Measurements from ENCODE around the gene ZSCAN12. TPM values are rescaled to one million over a fixed set of nuclear protein-coding genes. Genes with fewer than 3 reads are reported as not detected.

ZSCAN12 gene
- total RNA-seq, 4 donors from 2014 or later: 2.7 to 5.5 (median 4.4) TPM

DNA sequence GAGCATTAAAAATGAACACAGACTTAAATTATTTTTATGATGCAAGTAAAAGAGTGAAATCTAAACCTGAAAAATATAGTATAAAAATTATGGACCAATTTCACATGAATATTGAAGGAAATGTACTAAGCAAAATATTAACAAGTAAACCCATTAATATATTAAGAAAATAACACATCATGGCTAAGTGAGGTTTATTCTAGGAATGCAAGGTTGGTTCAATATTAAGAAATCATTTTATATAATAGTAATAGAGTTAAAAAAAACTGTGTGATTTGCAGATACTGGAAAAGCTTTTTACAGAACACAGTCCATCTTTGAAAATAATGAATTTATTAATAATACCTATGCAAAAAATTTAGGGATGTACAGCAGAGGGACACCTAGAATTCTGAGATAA is 20.9 kb downstream of the ZSCAN12 start:
- TF ChIP-seq, protein P1, sequence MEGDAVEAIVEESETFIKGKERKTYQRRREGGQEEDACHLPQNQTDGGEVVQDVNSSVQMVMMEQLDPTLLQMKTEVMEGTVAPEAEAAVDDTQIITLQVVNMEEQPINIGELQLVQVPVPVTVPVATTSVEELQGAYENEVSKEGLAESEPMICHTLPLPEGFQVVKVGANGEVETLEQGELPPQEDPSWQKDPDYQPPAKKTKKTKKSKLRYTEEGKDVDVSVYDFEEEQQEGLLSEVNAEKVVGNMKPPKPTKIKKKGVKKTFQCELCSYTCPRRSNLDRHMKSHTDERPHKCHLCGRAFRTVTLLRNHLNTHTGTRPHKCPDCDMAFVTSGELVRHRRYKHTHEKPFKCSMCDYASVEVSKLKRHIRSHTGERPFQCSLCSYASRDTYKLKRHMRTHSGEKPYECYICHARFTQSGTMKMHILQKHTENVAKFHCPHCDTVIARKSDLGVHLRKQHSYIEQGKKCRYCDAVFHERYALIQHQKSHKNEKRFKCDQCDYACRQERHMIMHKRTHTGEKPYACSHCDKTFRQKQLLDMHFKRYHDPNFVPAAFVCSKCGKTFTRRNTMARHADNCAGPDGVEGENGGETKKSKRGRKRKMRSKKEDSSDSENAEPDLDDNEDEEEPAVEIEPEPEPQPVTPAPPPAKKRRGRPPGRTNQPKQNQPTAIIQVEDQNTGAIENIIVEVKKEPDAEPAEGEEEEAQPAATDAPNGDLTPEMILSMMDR (IDR thresholded peaks at IDR 0.05): no peak
- no peak for DNase-seq (ENCODE audit: low spot score)
- ATAC-seq (ENCODE audit: low FRiP score): no peak

DNA sequence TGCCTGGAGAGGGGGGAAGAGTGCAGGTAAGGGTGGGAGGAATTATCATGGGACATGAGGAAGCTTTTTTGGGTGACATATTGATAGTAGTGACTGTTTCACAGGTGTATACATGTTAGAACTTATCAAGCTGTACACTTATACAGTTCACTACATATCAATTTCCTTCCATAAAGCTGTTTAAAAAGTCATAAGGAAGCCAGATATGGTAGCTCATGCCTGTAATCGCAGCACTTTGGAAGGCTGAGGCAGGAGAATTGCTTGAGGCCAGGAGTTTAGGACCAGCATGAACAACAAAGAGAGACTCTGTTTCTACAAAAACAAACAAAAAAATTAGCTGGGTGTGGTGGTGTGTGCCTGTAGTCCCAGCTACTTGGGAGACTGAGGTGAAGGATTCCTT is 21.7 kb downstream of the ZSCAN12 start:
- ATAC-seq (ENCODE audit: low FRiP score): no peak
- DNase-seq (ENCODE audit: low spot score): no peak
- TF ChIP-seq, protein P1 (IDR thresholded peaks at IDR 0.05): no peak

DNA sequence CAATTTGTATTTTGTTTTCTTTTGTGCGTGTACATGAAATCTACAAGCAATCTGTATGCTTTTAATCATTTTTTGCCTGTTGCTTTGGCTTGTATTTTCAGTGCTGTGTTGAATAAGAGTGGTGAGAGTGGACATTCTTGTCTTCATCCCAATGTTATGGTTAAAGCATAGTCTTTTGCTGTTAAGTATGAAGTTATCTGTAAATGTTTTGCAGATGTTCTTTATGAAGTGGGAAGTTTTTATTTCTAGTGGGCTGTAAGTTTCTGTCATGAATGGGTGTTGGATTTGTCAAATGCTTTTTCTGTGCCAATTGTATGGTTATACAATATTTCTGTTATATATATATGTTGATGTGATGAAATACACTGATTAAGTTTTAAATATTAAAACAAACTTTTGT is 25.6 kb downstream of the ZSCAN12 start:
- DNase-seq (ENCODE audit: low spot score) (no peak), ATAC-seq (ENCODE audit: low FRiP score) (no peak)
- TF ChIP-seq, protein P1 (IDR thresholded peaks at IDR 0.05): no peak

DNA sequence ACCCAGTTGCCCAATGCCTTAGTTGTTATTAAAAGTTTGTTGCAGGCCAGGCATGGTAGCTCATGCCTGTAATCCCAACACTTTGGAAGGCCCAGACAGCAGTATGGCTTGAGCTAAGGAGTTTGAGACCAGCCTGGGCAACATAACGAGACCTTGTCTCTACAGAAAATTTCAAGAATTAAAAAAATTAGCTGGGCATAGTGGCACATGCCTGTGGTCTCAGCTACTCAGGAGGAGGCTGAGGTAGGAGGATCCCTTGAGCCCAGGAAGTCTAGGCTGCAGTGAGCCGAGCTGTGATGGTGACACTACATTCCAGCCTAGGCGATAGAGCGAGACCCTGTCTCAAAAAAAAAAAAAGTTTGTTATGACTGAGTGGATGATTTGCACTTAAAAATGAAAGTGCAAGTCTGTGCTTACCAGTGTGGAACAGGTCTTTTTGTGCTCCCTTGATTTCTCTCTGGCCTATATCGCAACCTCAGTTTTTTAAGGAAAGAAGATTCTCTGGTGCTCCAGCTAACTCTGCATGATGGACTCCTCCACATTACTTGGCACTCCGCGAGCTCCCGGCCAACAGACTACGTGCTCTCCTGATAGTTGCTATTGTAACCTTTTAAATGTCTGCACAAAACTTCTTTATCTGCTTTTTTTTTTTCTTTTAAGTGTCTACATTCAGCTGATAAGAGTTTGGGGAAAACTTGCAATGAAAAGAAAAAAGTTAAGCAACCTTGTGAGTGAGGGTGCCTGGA is 27.7 kb downstream of the ZSCAN12 start:
- ATAC-seq (ENCODE audit: low FRiP score): no peak
- TF ChIP-seq, protein P1 (IDR thresholded peaks at IDR 0.05): no peak
- DNase-seq (ENCODE audit: low spot score): no peak

DNA sequence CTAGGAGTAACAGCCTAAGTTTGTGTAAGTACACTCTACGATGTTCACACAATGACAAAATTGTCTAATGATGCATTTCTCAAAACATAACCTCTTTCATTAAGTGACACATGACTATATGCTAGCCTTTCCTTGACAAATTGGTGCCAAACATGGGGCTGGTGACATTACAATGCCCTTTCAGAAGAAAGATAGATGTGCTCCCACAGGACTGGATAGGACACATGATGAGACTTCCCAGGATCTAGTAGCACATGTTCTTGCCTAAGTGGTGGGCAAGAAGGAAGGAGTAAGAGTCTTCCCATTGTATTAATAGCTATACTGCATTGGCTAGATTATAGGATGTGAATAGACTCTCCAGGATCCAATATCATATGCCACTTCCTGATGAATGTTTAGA is 28.3 kb downstream of the ZSCAN12 start:
- TF ChIP-seq, protein P1 (IDR thresholded peaks at IDR 0.05): no peak
- ATAC-seq (ENCODE audit: low FRiP score) (no peak), DNase-seq (ENCODE audit: low spot score) (no peak)

DNA sequence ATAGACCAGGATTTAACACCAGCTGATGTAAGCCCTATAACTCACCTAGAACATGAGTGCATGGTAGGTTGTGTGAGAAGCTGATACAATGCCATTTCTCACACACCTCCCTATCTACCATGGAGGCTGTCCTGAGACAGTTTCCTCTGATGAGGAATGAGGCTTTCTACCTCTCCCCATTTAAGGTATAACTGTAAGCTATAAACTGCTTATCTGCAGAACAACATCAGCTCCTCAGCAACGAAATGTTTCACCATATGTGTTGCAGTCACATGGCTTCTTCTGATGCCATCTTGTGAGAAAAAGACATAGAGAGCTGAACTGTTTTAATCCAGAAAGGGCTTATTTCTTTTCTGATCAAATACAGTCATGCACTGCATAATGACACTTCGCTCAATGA is 29.1 kb downstream of the ZSCAN12 start:
- DNase-seq (ENCODE audit: low spot score) (no peak), ATAC-seq (ENCODE audit: low FRiP score) (no peak)
- TF ChIP-seq, protein P1 (IDR thresholded peaks at IDR 0.05): no peak

DNA sequence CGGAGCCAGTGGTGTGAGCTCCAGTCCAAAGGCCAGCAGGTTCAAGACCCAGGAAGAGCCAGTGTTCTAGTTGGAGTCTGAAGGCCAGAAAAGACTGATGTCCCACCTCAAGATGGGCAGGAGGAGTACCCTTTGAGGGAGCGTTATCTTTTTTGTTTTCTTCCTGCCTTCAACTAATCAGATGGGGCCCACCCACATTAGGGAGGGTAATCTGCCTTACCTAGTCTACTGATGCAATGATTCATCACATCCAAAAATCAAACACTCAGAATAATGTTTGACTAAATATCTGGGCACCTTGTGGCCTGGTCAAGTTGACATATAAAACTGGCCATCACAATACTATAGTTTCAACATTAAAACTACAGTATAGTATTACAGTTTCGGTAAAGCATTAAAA is 30.1 kb downstream of the ZSCAN12 start:
- TF ChIP-seq, protein P1 (IDR thresholded peaks at IDR 0.05): no peak
- DNase-seq (ENCODE audit: low spot score) (no peak), ATAC-seq (ENCODE audit: low FRiP score) (no peak)

Data from omental fat pad (tissue), 4 donors.